ENCODE data around the gene GAREM1. TPM values are rescaled to one million over a fixed set of nuclear protein-coding genes. Genes with fewer than 3 reads are reported as not detected.

Gene GAREM1
- total and polyA plus RNA-seq, 4 donors = 3.0 to 13.7 (median 8.5) TPM

- H3K4me1 ChIP-seq (ENCODE audit: control insufficient read depth in 5 of 5, insufficient read depth in 5 of 5, low read length in 5 of 5) = peaks cover 0 to 13% (median 0%) of the 10 kb centered on the region in 5 donors
- ATAC-seq (ENCODE audit: insufficient read depth, low FRiP score) = no peak
- no peak for DNase-seq
- H3K36me3 ChIP-seq (ENCODE audit: control insufficient read depth in 4 of 4, insufficient read depth in 4 of 4, low read length in 4 of 4) = no peaks in the 10 kb centered on the region
- no peak overlapping the region for H3K27ac ChIP-seq (ENCODE audit: low read depth in 1 of 2, low read length in 1 of 2)
- no peaks in the 10 kb centered on the region for H3K27me3 ChIP-seq (ENCODE audit: control insufficient read depth in 3 of 3, insufficient read depth in 3 of 3, low read length in 2 of 3)
- H3K9ac ChIP-seq (ENCODE audit: insufficient read depth in 1 of 2, low read length in 2 of 2) = no peak overlapping the region
- 66 to 69% methylated on average over 4 of the region's 4 CpGs for WGBS, 2 donors
- H3K9me3 ChIP-seq (ENCODE audit: control insufficient read depth in 4 of 4, insufficient read depth in 3 of 4, low read length in 3 of 4) = no peaks in the 10 kb centered on the region
- no peak for TF ChIP-seq CTCF (IDR thresholded peaks at IDR 0.05; ENCODE audit: control extremely low read depth, extremely low read depth)
- H3K4me3 ChIP-seq = no peak overlapping the region
Measured at GRCh38 chr18:32360682-32361345, 109.9 kb downstream of the GAREM1 start.

DNA sequence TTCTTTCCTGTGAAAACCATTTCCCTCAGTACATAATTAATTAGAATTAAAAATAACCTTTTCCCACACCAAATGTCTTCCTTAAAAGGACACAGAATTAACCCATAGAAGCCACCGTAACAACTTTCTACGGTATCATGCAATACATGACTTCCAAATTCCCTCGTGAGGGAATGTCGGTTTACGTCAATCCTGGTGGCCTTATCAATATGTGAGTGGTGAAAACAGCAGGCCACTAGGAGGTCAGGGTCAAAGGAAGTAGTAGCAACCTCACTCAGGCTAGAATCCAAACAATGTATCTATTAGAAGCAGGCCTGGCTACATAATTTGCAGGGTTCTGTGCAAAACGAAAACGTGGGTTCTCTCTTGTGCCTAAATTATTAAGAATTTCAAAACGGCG is 112.2 kb downstream of the GAREM1 start:
- no peak for ATAC-seq (ENCODE audit: insufficient read depth, low FRiP score)
- WGBS, 2 donors = 85% methylated on average over 9 of the region's 9 CpGs
- Histone ChIP-seq H3K27me3 (ENCODE audit: control insufficient read depth in 3 of 3, insufficient read depth in 3 of 3, low read length in 2 of 3) (no peaks in the 10 kb centered on the region), H3K4me1 (ENCODE audit: control insufficient read depth in 5 of 5, insufficient read depth in 5 of 5, low read length in 5 of 5) (peaks cover 0 to 14% (median 0%) of the 10 kb centered on the region in 5 donors), H3K27ac (ENCODE audit: low read depth in 1 of 2, low read length in 1 of 2) (no peak overlapping the region), H3K9ac (ENCODE audit: insufficient read depth in 1 of 2, low read length in 2 of 2) (no peak overlapping the region), H3K9me3 (ENCODE audit: control insufficient read depth in 4 of 4, insufficient read depth in 3 of 4, low read length in 3 of 4) (no peaks in the 10 kb centered on the region), H3K36me3 (ENCODE audit: control insufficient read depth in 4 of 4, insufficient read depth in 4 of 4, low read length in 4 of 4) (no peaks in the 10 kb centered on the region), H3K4me3 (no peak overlapping the region)
- no peak for TF ChIP-seq CTCF (IDR thresholded peaks at IDR 0.05; ENCODE audit: control extremely low read depth, extremely low read depth)
- DNase-seq = no peak

DNA sequence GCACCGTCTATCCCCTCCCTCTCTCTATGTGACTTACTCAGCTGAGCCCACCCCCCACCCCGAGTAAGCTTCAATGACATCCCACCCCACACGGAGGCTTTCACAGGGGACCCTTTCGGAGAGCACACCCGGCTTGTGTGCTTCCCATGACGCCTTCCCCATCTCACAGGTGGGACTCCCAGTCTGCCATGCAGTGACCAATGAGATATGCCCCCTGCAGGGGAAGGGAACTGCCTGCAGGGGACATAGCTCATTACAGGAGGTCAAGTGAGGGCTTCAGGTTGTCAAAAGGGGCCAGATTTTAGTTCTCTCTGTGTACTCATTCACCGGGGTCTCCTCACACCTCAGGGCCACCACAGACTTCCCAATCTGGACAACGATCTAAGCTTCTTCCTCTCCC is 112.6 kb downstream of the GAREM1 start:
- Histone ChIP-seq H3K36me3 (ENCODE audit: control insufficient read depth in 4 of 4, insufficient read depth in 4 of 4, low read length in 4 of 4) (no peaks in the 10 kb centered on the region), H3K4me3 (no peak overlapping the region), H3K9me3 (ENCODE audit: control insufficient read depth in 4 of 4, insufficient read depth in 3 of 4, low read length in 3 of 4) (no peaks in the 10 kb centered on the region), H3K27me3 (ENCODE audit: control insufficient read depth in 3 of 3, insufficient read depth in 3 of 3, low read length in 2 of 3) (no peaks in the 10 kb centered on the region), H3K4me1 (ENCODE audit: control insufficient read depth in 5 of 5, insufficient read depth in 5 of 5, low read length in 5 of 5) (peaks cover 0 to 14% (median 0%) of the 10 kb centered on the region in 5 donors), H3K27ac (ENCODE audit: low read depth in 1 of 2, low read length in 1 of 2) (no peak overlapping the region), H3K9ac (ENCODE audit: insufficient read depth in 1 of 2, low read length in 2 of 2) (no peak overlapping the region)
- no peak for TF ChIP-seq CTCF (IDR thresholded peaks at IDR 0.05; ENCODE audit: control extremely low read depth, extremely low read depth)
- 79 to 81% methylated on average over 8 of the region's 8 CpGs for WGBS, 2 donors
- ATAC-seq (ENCODE audit: insufficient read depth, low FRiP score) = no peak
- no peak for DNase-seq

DNA sequence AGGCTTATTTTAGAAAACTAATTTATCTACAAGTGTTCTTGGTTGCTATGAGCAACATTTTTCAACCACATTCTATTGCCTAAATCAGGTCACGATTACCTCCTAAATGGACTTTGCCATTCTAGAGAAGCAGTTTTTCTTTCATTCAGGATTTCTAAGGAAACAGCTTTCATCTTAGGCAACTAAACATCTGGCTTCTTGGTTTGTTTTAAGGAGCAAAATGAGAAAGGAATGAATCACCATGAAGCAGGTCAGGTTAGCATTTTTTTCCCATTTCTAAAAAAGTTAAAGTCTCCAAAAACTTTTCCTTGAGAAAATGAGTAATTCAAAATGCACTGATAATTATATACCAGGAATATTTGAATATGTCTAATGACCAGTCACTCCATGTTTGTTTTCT is 114.8 kb downstream of the GAREM1 start:
- Histone ChIP-seq H3K4me1 (ENCODE audit: control insufficient read depth in 5 of 5, insufficient read depth in 5 of 5, low read length in 5 of 5) (peaks cover 0 to 18% (median 3%) of the 10 kb centered on the region in 5 donors), H3K9ac (ENCODE audit: insufficient read depth in 1 of 2, low read length in 2 of 2) (no peak overlapping the region), H3K36me3 (ENCODE audit: control insufficient read depth in 4 of 4, insufficient read depth in 4 of 4, low read length in 4 of 4) (no peaks in the 10 kb centered on the region), H3K9me3 (ENCODE audit: control insufficient read depth in 4 of 4, insufficient read depth in 3 of 4, low read length in 3 of 4) (no peaks in the 10 kb centered on the region), H3K27ac (ENCODE audit: low read depth in 1 of 2, low read length in 1 of 2) (no peak overlapping the region), H3K27me3 (ENCODE audit: control insufficient read depth in 3 of 3, insufficient read depth in 3 of 3, low read length in 2 of 3) (no peaks in the 10 kb centered on the region), H3K4me3 (no peak overlapping the region)
- WGBS, 2 donors = 51 to 78% methylated on average over 1 of the region's 1 CpG
- TF ChIP-seq CTCF (IDR thresholded peaks at IDR 0.05; ENCODE audit: control extremely low read depth, extremely low read depth) = no peak
- DNase-seq = no peak
- no peak for ATAC-seq (ENCODE audit: insufficient read depth, low FRiP score)

All from lung (tissue), 12 donors.